Measurements from ENCODE around the gene SAMD7.

DNA sequence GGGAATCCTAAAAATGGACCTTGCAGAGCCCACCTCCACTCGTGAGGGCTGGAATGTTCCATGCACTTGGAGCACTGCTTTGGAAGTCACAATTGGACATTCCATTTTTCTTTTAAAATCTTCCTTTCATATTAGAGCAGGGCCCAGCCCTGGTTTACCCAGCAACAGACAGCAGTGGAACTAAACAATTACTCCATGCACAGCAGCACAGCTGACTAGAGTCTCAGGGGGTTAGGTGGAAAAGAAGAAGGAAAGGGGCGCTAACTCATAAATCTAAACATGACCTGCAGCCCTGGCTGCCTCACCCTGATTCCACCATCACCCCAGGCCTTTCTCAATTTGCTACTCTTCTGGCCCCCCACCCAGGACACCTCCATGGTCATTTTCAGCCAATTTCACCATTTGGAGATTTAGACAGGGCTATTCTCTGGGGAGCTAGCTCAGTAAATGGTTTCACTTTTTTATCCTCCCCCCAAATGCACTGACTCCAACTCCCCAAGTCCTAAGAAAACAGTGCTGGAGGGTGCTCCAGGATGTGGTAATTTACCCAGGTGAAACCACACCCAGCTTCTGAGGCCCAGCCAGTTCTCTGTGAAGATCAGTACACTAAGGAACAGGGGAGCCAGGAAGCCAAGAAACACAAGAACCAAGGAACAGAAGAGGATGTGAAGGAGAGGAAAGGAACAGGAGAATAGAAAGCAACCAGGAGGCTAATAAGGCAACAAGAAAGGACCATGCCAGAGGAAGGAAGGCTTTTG is 40.1 kb upstream of the SAMD7 start:
- TF ChIP-seq, protein P1, sequence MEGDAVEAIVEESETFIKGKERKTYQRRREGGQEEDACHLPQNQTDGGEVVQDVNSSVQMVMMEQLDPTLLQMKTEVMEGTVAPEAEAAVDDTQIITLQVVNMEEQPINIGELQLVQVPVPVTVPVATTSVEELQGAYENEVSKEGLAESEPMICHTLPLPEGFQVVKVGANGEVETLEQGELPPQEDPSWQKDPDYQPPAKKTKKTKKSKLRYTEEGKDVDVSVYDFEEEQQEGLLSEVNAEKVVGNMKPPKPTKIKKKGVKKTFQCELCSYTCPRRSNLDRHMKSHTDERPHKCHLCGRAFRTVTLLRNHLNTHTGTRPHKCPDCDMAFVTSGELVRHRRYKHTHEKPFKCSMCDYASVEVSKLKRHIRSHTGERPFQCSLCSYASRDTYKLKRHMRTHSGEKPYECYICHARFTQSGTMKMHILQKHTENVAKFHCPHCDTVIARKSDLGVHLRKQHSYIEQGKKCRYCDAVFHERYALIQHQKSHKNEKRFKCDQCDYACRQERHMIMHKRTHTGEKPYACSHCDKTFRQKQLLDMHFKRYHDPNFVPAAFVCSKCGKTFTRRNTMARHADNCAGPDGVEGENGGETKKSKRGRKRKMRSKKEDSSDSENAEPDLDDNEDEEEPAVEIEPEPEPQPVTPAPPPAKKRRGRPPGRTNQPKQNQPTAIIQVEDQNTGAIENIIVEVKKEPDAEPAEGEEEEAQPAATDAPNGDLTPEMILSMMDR (IDR thresholded peaks at IDR 0.05): no peak
- no peak for TF ChIP-seq POLR2A (IDR thresholded peaks at IDR 0.05)

Measured in prostate gland (tissue), 2 donors.